BJ (cell line): ENCODE data around the gene PHRF1. TPM values are rescaled to one million over a fixed set of nuclear protein-coding genes. Genes with fewer than 3 reads are reported as not detected.
"Not testable (repeated sequence)": the region's sequence is repeated elsewhere in the genome, so short reads cannot be mapped to it uniquely, and the experiment has no call there.

ENCODE experiments used
- CTCF ChIA-PET: fragments of 350-600 bp; formaldehyde crosslinking; extraction: SDS; loops from one replicate; lab custom pipeline; 2021; ENCODE audit warnings: antibody characterized with exemption, inconsistent platforms; lab: Yijun Ruan, JAX
- POLR2A ChIA-PET: fragments of 300-600 bp; sonication (Branson Sonifier 250); formaldehyde crosslinking; extraction: SDS; loops from one replicate; lab custom pipeline; 2021; ENCODE audit warnings: antibody characterized with exemption; lab: Charles Lee
- DNase-seq: peaks from one replicate; pipeline ENCODE4 v3.0.0-alpha.2; 2011; ENCODE audit warnings: low read depth
- H3K27me3 ChIP-seq: 2 replicates; pipeline ENCODE4 v1.6.0; 2011; ENCODE audit warnings: low read length; ENCODE audit not compliant: control insufficient read depth, insufficient read depth
- H3K36me3 ChIP-seq: 2 replicates; pipeline ENCODE4 v1.5.1; 2011; ENCODE audit warnings: low read length; ENCODE audit not compliant: control insufficient read depth, insufficient read depth
- H3K4me3 ChIP-seq: 2 replicates; pipeline ENCODE4 v1.5.1; 2011; ENCODE audit warnings: low read depth, mild to moderate bottlenecking, control low read depth, low read length
- CTCF ChIP-seq: IDR thresholded peaks from 2 replicates; pipeline ENCODE4 v1.5.1; 2011; ENCODE audit warnings: low read depth, mild to moderate bottlenecking, control low read depth, inconsistent platforms, low read length, moderate library complexity; ENCODE audit not compliant: insufficient read depth
- polyA plus RNA-seq: library from polyadenylated mRNA; depleted of rRNA; stranded (reverse); fragments of >200 nt; gene quantifications from 2 replicates; pipeline ENCODE4 v1.2.3, GENCODE V29; 2011

Gene PHRF1
- polyA plus RNA-seq, 1 experiment: 10.7 TPM

GRCh38 chr11:571802-572185 lies 4.5 kb upstream of the PHRF1 start:
- no peaks in the 10 kb centered on the region for H3K27me3 ChIP-seq
- POLR2A ChIA-PET: no interaction called here
- H3K4me3 ChIP-seq: no peak overlapping the region
- no peak for DNase-seq
- H3K36me3 ChIP-seq: peaks cover 6% of the 10 kb centered on the region
- CTCF ChIA-PET: no interaction called here
- no peak for TF ChIP-seq CTCF

- DNase-seq: no peak
- POLR2A ChIA-PET: no interaction called here
- TF ChIP-seq CTCF: no peak
- CTCF ChIA-PET: no interaction called here
- H3K4me3 ChIP-seq: no peak overlapping the region
- no peaks in the 10 kb centered on the region for H3K27me3 ChIP-seq
- peaks cover 1% of the 10 kb centered on the region; the same call in 1 of the 2 replicates for H3K36me3 ChIP-seq
Observed at GRCh38 chr11:573146-573759, 3.0 kb upstream of the PHRF1 start.

- H3K36me3 ChIP-seq, H3K27me3 ChIP-seq, H3K4me3 ChIP-seq, POLR2A ChIA-PET, DNase-seq: not testable (repeated sequence)
- CTCF ChIA-PET: interaction anchor here (1.5 kb wide), 1 partner anchor 133 kb away, joined by 4 read pairs; no protein-coding TSS in a partner anchor
Observed at GRCh38 chr11:574031-574570, 2.2 kb upstream of the PHRF1 start.

GRCh38 chr11:574632-575312 lies 1.5 kb upstream of the PHRF1 start:
- ChIA-PET POLR2A (interaction anchor here (2.0 kb wide), 1 partner anchor 10 kb away, joined by 20 read pairs; no protein-coding TSS in a partner anchor), CTCF (interaction anchor here (1.3 to 1.5 kb wide), 2 partner anchors 9 to 132 kb away, joined by 4 read pairs; no protein-coding TSS in a partner anchor)
- peaks cover 4% of the 10 kb centered on the region; the same call in 1 of the 2 replicates for H3K36me3 ChIP-seq
- no peaks in the 10 kb centered on the region for H3K27me3 ChIP-seq
- no peak for TF ChIP-seq CTCF
- DNase-seq: no peak
- H3K4me3 ChIP-seq: peak overlapping the region; percentile 78

- ChIA-PET POLR2A (interaction anchor here (0.5 to 2.0 kb wide), 5 partner anchors 10 to 807 kb away, joined by 3 to 20 read pairs (median 3); no protein-coding TSS in a partner anchor), CTCF (interaction anchor here (0.6 to 1.5 kb wide), 4 partner anchors 9 to 148 kb away, joined by 3 to 4 read pairs (median 4); no protein-coding TSS in a partner anchor)
- H3K27me3 ChIP-seq: no peaks in the 10 kb centered on the region
- peak overlapping the region; percentile 78 for H3K4me3 ChIP-seq
- TF ChIP-seq CTCF: no peak
- DNase-seq: no peak
- H3K36me3 ChIP-seq: peaks cover 4% of the 10 kb centered on the region; the same call in 1 of the 2 replicates
Observed at GRCh38 chr11:575313-575995, 816 bp upstream of the PHRF1 start.
